Activated T-helper 2 cell treated with anti-CD3 and anti-CD28 coated beads, Interferon-gamma antibody, Interleukin-2, Interleukin-4, amounts not matched to agents 10 μg/mL and 5 μg/mL and 100 μg/mL, durations not matched to agents 14 hours and 24 hours and 36 hours (primary cell): ENCODE measurements around the gene PIWIL1. TPM values are rescaled to one million over a fixed set of nuclear protein-coding genes. Genes with fewer than 3 reads are reported as not detected.

ENCODE experiments used
- DNase-seq: peaks from one replicate; pipeline ENCODE4 v3.0.0; 2021; ENCODE audit warnings: low spot score
- H3K27ac Mint-ChIP-seq: one replicate; pipeline ENCODE4 v1.8.0; 2021; ENCODE audit warnings: mixed read lengths
- H3K27me3 Mint-ChIP-seq: one replicate; pipeline ENCODE4 v1.8.0; 2021; ENCODE audit warnings: low read depth, mixed read lengths
- H3K36me3 Mint-ChIP-seq: one replicate; pipeline ENCODE4 v1.8.0; 2021; ENCODE audit warnings: low read depth, mixed read lengths
- H3K4me1 Mint-ChIP-seq: one replicate; pipeline ENCODE4 v1.8.0; 2021; ENCODE audit warnings: low read depth, mixed read lengths
- H3K4me3 Mint-ChIP-seq: one replicate; pipeline ENCODE4 v1.8.0; 2021; ENCODE audit warnings: low read depth, mild to moderate bottlenecking, moderate library complexity, mixed read lengths
- H3K9me3 Mint-ChIP-seq: one replicate; pipeline ENCODE4 v1.8.0; 2021; ENCODE audit warnings: mixed read lengths
- intact Hi-C: fragments of 100-400 bp; cut with micrococcal nuclease; formaldehyde crosslinking; loops from one replicate; pipeline ENCODE4 v1.15.1; 2023
- total RNA-seq: library from RNA; stranded (reverse); gene quantifications from 2 replicates; pipeline ENCODE4 v1.2.3, GENCODE V29; 2022

PIWIL1 gene
- total RNA-seq, 1 donor from 2014 or later: not detected

DNA sequence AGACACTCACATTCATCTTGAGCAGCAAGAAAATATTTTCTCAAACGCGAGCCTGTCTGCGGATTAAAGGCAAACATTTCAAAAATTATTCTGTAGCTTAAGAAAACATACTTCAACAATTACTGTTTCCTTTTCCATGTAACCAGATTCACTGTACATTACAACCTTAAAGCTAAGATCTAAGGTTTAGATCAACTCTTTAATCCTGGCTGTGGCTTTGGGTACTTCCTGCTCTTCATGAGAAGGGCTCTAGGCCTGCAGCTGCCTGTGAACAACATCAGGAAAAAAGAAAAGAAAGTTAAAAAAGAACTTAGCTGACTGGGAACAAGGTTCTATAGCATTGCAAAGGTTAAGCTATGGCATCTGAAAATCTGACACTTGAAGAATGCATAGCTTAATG, 21.4 kb upstream of the PIWIL1 start:
- H3K9me3 Mint-ChIP-seq: no peaks in the 10 kb centered on the region
- H3K4me3 Mint-ChIP-seq: no peak overlapping the region
- H3K27me3 Mint-ChIP-seq: no peaks in the 10 kb centered on the region
- H3K27ac Mint-ChIP-seq: no peak overlapping the region
- H3K4me1 Mint-ChIP-seq: no peaks in the 10 kb centered on the region
- no peaks in the 10 kb centered on the region for H3K36me3 Mint-ChIP-seq
- intact Hi-C loops: no loop called here
- DNase-seq: no peak

DNA sequence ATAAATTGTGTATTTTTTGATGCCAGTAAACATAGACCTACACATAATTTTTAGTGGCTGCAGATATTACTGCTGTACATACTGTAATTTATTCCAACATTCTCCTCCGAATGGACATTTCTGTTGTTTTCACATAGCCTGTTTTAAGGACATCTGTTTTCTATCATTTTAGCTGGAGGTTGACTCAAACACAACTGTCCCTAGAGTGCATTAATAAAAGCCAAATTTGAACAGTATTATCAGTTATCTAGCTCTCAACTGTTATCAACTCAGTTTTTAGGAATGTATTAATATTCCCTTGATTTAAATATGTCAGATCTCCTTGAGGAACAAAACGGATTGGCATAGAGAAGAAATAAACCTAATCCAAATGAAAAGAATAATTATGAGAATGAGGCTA, 17.2 kb upstream of the PIWIL1 start:
- no peak for DNase-seq
- Mint-ChIP-seq H3K27ac (no peak overlapping the region), H3K4me1 (no peaks in the 10 kb centered on the region), H3K36me3 (no peaks in the 10 kb centered on the region), H3K27me3 (peaks cover 2% of the 10 kb centered on the region), H3K9me3 (no peaks in the 10 kb centered on the region), H3K4me3 (no peak overlapping the region)
- intact Hi-C loops: no loop called here

DNA sequence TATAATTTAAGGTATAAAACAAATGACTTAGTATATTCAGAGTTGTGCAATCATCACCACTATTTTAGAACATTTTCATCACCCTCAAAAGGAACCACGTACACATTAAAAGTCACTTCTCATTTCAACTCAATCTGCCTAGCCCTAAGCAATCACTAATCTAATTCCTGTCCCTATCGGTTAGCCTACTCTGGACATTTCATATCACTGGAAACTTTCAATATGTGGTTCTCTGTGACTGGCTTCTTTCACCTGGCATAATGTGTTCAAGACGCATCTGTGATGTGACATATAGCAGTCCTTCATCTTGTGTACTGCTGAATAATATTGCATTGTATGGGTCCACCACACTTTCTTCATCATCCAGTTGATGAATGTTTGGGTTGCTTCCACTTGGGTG, 15.4 kb upstream of the PIWIL1 start:
- Mint-ChIP-seq H3K27me3 (peaks cover 2% of the 10 kb centered on the region), H3K9me3 (no peaks in the 10 kb centered on the region), H3K4me3 (no peak overlapping the region), H3K4me1 (no peaks in the 10 kb centered on the region), H3K27ac (no peak overlapping the region), H3K36me3 (no peaks in the 10 kb centered on the region)
- DNase-seq: no peak
- intact Hi-C loops: no loop called here

DNA sequence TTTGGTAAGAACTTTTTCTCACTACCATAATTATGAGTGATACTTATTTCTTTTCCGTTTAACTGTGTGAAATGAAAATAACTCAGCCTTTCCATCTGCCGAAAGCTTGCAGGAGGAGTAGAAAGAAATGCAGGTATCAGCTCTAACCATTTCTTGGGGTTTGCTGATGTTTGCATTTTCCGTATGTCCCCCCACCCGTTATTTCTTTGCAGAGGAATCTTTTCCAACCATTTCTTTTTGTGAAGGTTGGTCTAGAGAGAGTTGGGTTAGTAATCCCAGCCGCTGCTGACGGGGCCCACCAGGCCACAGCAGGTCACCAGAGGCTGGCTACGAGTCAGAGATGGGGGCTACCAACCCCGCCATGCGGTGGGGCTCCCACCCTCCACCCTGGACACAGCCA, 7.0 kb upstream of the PIWIL1 start:
- no peak for DNase-seq
- Mint-ChIP-seq H3K4me1 (no peaks in the 10 kb centered on the region), H3K9me3 (no peaks in the 10 kb centered on the region), H3K36me3 (no peaks in the 10 kb centered on the region), H3K27ac (no peak overlapping the region), H3K4me3 (no peak overlapping the region), H3K27me3 (peaks cover 9% of the 10 kb centered on the region)
- intact Hi-C loops: loop anchor here (10.0 kb wide), 1 partner anchor 46 kb away; no protein-coding TSS in a partner anchor

DNA sequence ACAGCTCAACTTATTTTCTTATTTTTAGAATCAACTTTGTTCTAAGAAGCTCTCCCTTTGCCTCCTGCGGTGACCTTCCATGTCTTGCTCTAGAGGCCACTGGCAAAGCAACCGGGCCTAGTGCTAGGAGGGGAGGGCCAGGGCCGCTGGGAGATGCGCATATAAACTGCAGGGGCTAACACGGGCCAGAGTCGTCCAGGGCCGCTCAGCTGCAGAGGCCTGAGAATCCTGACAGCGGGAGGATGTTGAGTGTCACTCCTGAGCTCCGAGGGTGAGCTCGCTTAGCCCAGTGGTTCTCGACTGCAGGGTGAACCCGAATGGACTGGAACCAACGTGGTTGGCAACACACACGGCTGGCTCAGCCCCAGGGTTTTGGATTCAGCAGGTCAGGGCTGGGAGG, 6.5 kb upstream of the PIWIL1 start:
- no peak overlapping the region for H3K4me3 Mint-ChIP-seq
- peaks cover 9% of the 10 kb centered on the region for H3K27me3 Mint-ChIP-seq

DNA sequence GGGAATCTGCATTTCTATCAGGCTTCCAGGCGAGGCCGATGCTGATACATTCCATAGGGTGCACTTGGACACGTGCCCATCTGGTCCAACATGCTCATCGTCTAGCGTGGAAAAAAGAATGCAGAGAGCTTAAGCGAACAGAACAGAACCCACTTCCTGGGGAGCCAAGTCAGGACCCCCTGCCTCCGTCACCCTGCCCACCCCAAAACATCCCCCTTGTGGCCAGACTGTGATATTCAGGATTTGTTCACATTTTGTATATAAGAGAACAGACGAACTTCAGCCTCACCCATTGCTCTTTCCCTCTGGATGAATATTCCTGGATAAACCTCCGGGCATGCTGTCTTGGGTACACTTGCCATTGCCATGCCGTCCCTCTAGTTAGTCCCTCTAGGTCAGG, 4.3 kb upstream of the PIWIL1 start:
- intact Hi-C loops: loop anchor here (10.0 kb wide), 1 partner anchor 49 kb away; no protein-coding TSS in a partner anchor

More for the DNA sequence above, 6.5 kb upstream of the PIWIL1 start:
- intact Hi-C loops: loop anchor here (10.0 kb wide), 1 partner anchor 46 kb away; no protein-coding TSS in a partner anchor
- no peak for DNase-seq
- Mint-ChIP-seq H3K36me3 (no peaks in the 10 kb centered on the region), H3K4me1 (no peaks in the 10 kb centered on the region), H3K9me3 (no peaks in the 10 kb centered on the region), H3K27ac (no peak overlapping the region)

DNA sequence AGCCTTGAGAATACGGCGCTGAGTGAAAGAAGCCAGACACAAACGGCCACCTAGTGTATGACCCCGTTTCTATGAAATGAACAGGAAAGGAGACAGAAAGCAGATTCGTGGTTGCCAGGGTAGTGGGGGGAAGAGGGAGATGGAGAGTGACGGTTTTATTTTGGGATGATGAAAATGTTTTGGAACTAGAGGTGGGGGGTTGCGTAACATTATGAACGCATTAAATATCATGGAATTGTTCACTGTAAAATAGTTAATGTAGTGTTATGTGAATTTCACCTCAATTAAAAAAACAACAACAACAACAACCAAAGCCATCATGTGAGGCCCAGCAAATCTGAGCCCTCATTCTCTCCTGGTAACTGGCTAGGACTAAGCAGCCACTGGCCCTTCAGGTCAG, 3.3 kb upstream of the PIWIL1 start:
- Mint-ChIP-seq H3K9me3 (no peaks in the 10 kb centered on the region), H3K27ac (no peak overlapping the region), H3K36me3 (no peaks in the 10 kb centered on the region), H3K4me3 (no peak overlapping the region), H3K4me1 (no peaks in the 10 kb centered on the region), H3K27me3 (peaks cover 11% of the 10 kb centered on the region)
- no peak for DNase-seq
- intact Hi-C loops: loop anchor here (10.0 kb wide), 1 partner anchor 50 kb away; no protein-coding TSS in a partner anchor

More for the DNA sequence above, 4.3 kb upstream of the PIWIL1 start:
- Mint-ChIP-seq H3K4me3 (no peak overlapping the region), H3K27me3 (peaks cover 9% of the 10 kb centered on the region), H3K36me3 (no peaks in the 10 kb centered on the region), H3K4me1 (no peaks in the 10 kb centered on the region), H3K9me3 (no peaks in the 10 kb centered on the region), H3K27ac (no peak overlapping the region)
- DNase-seq: no peak

DNA sequence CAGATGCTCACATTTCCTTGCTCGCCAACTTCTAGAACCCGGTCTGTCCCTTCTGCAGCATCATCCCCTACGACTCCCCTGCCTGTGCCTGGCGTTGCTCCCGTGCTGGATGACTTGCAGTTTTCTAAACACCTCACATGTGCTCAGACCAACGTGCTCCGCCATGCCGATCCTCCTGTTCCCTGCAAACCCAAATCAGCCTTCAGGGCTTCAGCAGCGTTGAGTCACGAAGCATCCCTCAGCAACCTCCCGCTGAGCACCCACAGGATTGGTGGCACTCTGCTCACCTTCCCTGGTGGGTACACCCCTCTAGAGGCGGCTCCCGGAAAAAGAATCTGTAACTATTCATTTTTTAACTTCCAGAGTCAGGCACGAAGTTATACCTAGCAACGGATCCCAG, 2.8 kb upstream of the PIWIL1 start:
- Mint-ChIP-seq H3K27ac (no peak overlapping the region), H3K36me3 (no peaks in the 10 kb centered on the region), H3K27me3 (peaks cover 15% of the 10 kb centered on the region), H3K4me3 (no peak overlapping the region), H3K4me1 (peaks cover 3% of the 10 kb centered on the region), H3K9me3 (no peaks in the 10 kb centered on the region)
- intact Hi-C loops: loop anchor here (1.0 to 10.0 kb wide), 3 partner anchors 50 to 288 kb away; partner anchors contain the start of gene FZD10
- DNase-seq: no peak

DNA sequence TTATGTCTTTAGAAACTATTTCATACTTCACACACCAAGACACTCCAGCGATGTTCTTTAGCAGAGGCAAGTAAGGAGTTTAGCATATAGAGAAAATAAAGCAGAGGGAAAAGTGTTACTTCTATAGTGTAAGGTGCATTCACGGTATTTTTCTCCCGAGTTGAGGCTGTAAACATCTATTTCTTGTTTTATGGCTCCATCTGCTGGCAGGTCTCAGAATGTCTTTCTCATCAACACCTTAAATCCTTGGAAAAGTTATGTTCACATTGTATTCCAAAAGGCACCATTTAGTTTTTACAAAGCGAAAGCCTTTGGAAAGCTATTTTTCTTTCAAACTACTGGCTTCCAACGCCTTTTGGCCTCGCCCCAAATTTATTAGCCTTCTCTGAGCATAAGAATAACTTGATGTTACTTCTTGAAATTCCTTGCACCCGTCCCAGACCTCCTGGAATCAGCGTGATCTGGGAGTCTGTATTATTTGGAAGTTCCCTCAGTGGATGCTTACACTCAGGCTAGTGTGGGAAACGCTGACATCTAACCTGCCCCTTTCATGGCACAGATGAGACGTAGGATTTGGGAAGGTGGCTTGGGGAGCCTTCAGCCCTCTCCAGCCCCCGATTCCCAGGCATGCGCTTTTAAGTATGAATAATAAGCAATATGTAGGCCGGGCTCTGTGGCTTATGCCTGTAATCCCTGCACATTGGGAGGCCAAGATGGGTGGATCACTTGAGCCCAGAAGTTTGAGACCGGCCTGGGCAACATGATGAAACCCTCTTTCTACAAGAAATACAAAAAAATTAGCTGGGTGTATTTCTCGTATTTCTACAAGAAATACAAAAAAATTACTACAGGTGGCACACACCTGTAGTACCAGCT, 1.9 kb upstream of the PIWIL1 start:
- H3K4me3 Mint-ChIP-seq: no peak overlapping the region
- peaks cover 6% of the 10 kb centered on the region for H3K4me1 Mint-ChIP-seq
- no peak overlapping the region for H3K27ac Mint-ChIP-seq
- no peaks in the 10 kb centered on the region for H3K9me3 Mint-ChIP-seq
- no peaks in the 10 kb centered on the region for H3K36me3 Mint-ChIP-seq
- intact Hi-C loops: loop anchor here (1.0 to 10.0 kb wide), 3 partner anchors 51 to 288 kb away; partner anchors contain the start of gene FZD10
- no peak for DNase-seq
- H3K27me3 Mint-ChIP-seq: peaks cover 18% of the 10 kb centered on the region

DNA sequence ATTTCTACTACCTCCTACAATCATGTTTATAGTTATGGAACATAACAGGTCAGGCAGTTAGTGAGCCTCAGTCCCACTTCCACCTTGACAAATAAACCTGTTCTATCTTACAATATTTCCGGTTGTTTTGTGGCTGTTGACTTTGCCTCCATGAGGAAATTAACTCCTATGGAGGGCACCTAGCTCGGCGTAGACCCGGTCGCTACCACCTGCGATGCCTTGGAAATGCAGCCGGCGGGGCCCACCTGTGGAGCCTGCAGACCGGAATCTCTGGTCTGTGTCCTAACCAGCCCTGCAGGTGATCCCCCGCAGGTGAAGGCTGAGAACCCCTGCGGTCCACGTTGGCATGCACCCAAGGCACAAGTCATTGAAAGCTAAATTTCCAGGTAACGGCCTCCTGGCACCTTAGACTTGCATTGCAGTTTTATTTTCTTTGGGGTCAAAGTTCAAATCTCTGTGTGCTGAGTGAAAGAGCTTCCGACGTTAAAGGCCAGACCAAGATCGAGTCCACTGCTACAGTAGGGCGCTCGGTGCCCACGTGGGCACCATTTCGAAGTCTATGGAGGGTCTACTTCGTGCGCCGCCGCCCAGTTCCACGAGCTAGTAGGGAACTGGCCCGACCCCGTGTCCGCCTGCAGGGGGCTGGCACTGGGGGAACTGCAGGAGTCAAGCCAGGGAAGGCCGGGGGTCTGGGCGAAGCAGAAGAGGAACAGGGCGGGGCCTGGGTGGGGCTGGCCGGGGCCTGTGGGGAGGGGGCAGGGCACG, 782 bp upstream of the PIWIL1 start:
- Mint-ChIP-seq H3K27ac (no peak overlapping the region), H3K36me3 (no peaks in the 10 kb centered on the region), H3K4me3 (no peak overlapping the region), H3K9me3 (no peaks in the 10 kb centered on the region), H3K27me3 (peaks cover 18% of the 10 kb centered on the region), H3K4me1 (peaks cover 6% of the 10 kb centered on the region)
- DNase-seq: no peak
- intact Hi-C loops: loop anchor here (5.0 to 10.0 kb wide), 2 partner anchors 52 to 175 kb away; partner anchors contain the start of gene FZD10

DNA sequence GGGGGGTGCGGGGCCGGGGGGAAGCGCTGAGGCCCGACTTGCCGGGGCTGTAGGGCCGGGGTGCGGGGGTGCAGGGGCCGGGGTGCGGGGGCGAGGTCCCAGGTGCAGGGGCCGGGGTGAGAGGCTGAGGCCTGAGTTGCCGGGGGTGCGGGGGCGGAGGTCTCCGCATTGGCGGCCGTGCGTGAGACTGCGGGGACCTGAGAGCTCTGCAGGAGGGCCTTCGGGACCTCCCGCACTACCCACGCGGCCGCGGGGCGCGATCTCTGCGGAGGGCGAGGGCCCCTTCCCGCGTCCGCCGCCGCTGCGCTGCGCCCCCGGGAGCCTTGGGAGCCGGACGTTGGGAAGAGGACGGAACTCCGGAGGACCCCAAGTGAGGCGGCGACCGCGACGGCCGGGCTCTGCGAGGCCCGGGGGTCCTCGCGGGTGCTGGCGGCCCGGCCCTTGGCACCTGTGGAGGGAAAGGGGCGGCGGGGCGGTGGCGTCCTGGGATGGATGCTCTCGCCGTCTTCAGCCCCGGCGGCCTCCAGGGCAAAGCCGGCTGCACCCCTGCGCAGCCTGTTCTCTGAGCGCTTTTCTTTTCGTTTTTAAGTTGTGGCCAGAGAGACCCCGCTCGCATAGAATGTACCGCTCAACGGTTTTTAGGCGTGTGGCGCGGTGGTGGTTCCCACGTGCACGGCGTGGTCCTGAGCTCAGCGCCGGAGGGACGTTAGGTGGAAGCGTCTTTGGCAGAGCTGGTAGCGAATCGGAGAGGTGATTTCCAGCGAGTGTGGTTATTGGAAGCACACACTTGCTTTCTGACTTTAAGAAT, 1.3 kb downstream of the PIWIL1 start:
- H3K4me1 Mint-ChIP-seq: peaks cover 6% of the 10 kb centered on the region
- intact Hi-C loops: loop anchor here (5.0 to 10.0 kb wide), 2 partner anchors 54 to 177 kb away; partner anchors contain the start of gene FZD10
- H3K27ac Mint-ChIP-seq: no peak overlapping the region
- H3K36me3 Mint-ChIP-seq: no peaks in the 10 kb centered on the region
- no peaks in the 10 kb centered on the region for H3K9me3 Mint-ChIP-seq
- H3K4me3 Mint-ChIP-seq: no peak overlapping the region
- peaks cover 18% of the 10 kb centered on the region for H3K27me3 Mint-ChIP-seq
- DNase-seq: no peak

DNA sequence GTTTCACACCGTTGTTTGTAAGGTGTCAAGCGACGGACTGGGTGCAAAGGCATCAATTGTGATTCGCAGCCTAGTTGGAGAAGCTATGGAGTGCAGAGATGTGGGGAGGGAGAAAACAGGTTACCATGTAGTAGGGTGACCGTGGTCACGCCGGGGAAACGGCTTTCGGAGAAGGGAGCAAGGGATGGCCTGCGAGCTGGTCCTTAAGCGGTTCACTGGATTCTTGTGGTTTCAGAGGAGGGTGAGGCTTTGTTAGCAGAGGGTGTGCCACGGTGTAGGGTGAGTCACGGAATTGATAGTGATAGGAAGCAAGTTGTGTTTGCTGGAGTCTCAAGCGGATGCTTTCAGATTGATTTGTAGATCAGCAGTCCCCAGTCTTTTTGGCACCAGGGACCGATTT, 2.3 kb downstream of the PIWIL1 start:
- Mint-ChIP-seq H3K4me1 (peaks cover 6% of the 10 kb centered on the region), H3K9me3 (no peaks in the 10 kb centered on the region), H3K27me3 (peaks cover 10% of the 10 kb centered on the region), H3K27ac (no peak overlapping the region), H3K4me3 (peak overlapping the region; percentile 30), H3K36me3 (no peaks in the 10 kb centered on the region)
- intact Hi-C loops: loop anchor here (5.0 to 10.0 kb wide), 2 partner anchors 55 to 178 kb away; partner anchors contain the start of gene FZD10
- DNase-seq: no peak
